Measurements from ENCODE around the gene MEGF11.

Gene MEGF11

DNA sequence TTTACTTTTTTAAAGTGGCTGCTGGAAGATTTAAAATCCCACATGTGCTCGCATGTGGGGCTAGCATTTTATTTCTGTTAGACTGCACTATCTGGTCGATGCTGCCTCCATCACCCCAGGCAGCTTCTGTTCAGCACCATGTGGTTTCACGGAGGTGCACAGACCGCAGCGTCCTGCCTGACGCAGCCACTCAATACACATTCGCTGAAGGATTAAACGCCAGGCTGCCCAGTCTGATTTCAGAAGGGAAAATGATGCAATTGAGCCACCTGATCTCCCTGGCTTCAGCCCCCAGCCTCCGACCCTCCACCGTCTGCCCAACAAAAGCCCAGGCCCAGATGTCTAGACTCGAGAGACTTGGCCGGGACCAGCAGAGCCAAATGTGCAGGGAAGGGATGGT lies 84.5 kb downstream of the MEGF11 start:
- TF ChIP-seq, protein P1, sequence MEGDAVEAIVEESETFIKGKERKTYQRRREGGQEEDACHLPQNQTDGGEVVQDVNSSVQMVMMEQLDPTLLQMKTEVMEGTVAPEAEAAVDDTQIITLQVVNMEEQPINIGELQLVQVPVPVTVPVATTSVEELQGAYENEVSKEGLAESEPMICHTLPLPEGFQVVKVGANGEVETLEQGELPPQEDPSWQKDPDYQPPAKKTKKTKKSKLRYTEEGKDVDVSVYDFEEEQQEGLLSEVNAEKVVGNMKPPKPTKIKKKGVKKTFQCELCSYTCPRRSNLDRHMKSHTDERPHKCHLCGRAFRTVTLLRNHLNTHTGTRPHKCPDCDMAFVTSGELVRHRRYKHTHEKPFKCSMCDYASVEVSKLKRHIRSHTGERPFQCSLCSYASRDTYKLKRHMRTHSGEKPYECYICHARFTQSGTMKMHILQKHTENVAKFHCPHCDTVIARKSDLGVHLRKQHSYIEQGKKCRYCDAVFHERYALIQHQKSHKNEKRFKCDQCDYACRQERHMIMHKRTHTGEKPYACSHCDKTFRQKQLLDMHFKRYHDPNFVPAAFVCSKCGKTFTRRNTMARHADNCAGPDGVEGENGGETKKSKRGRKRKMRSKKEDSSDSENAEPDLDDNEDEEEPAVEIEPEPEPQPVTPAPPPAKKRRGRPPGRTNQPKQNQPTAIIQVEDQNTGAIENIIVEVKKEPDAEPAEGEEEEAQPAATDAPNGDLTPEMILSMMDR (IDR thresholded peaks at IDR 0.05; ENCODE audit: extremely low read depth, missing control alignments) = no peak
- no peak for DNase-seq (ENCODE audit: low spot score)

DNA sequence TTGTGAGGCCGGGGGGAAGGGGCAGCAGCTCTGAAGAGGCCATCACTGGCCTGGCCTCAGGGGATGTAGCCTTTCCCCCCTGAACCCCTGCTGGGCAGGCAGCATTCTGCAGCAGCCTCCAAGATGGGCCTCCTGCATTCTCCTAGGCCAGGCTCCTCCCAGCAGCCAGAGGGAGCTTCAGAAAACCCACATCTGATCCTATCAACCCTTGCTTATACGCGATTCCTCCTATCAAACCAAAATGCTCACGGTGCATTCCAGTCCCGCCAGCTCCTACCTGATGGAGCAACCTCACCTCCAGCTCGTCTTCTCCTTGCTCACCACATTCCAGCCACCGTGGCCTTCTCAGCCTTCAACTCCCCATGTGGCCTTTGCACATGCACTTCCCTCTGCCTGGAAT lies 85.7 kb downstream of the MEGF11 start:
- DNase-seq (ENCODE audit: low spot score) = no peak
- TF ChIP-seq, protein P1 (IDR thresholded peaks at IDR 0.05; ENCODE audit: extremely low read depth, missing control alignments) = no peak

DNA sequence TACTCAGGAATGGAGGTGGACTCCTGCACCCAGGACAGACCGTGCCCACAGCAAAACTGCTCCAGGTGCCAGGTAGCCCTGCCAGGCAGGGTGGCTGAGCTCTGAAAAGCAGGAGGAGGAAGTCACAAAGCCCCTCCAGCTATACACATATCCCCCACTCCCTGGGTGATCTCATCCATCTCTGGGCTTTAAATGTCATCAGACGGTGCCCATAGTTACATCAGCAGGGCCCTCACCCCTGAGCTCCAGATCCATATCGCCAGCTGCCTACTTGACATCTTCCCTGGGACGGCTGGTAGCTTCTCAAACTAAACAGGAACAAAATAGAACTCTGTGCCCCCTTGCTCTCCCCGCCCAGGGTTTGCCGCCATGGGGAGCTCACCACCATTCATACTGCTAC lies 87.7 kb downstream of the MEGF11 start:
- DNase-seq (ENCODE audit: low spot score) = no peak
- TF ChIP-seq, protein P1 (IDR thresholded peaks at IDR 0.05; ENCODE audit: extremely low read depth, missing control alignments) = no peak

DNA sequence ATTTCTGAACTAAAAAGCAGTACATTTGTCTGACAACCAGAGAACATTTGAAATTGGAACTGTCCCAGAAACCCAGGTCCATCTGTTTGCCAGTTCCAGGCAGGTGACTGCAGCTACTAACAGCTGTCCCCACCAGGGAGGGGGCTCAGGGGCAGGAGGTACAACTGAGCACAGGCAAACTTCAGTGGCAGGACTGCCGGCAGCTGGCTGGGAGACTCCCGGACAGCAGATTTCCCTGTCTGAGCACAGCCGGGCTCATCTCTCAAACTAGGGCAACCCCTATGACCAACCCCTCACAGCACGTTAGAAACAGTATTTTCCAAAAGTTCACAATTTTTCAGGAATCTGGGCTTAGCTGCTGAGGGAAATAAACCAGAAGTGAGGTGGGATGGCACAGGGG lies 88.8 kb downstream of the MEGF11 start:
- DNase-seq (ENCODE audit: low spot score) = no peak
- TF ChIP-seq, protein P1 (IDR thresholded peaks at IDR 0.05; ENCODE audit: extremely low read depth, missing control alignments) = no peak

DNA sequence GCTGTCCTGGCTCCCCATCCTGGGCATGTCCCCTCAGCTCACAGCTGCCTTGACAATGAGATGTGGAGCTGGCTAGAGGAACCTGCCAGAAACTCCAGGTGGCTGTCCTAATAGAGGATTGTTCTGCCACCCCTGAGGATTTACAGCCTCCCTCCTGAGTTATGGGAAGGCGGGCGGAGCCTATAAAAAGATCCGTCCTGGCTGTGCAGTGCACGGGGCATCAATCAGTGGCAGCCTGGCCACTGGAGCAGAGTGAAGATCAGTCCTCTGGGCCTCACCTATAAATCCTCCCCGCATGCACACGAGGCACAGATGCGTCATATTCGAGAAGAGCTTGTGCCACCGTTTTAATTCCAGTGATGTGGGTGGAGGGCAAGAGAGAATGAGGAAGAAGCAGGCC lies 90.0 kb downstream of the MEGF11 start:
- TF ChIP-seq, protein P1 (IDR thresholded peaks at IDR 0.05; ENCODE audit: extremely low read depth, missing control alignments) = no peak
- DNase-seq (ENCODE audit: low spot score) = no peak

DNA sequence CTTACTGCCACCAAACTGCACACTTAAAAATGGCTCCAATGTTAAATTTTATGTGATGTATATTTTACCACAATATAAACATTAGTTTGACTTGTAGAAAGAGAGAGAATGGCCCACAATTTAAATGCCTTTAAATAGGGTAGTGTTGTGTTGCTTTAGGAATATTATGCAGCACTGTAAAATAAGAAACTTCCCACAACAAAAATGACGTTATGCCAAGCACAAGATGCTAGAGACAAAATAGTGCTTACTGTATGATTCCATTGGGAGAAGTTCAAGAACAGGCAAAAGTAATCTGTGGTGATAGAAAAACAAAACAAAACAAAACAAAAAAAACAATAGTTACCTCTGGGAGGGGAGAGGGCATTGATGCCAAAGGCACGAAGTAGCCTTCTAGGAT lies 91.3 kb downstream of the MEGF11 start:
- TF ChIP-seq, protein P1 (IDR thresholded peaks at IDR 0.05; ENCODE audit: extremely low read depth, missing control alignments) = no peak
- no peak for DNase-seq (ENCODE audit: low spot score)

DNA sequence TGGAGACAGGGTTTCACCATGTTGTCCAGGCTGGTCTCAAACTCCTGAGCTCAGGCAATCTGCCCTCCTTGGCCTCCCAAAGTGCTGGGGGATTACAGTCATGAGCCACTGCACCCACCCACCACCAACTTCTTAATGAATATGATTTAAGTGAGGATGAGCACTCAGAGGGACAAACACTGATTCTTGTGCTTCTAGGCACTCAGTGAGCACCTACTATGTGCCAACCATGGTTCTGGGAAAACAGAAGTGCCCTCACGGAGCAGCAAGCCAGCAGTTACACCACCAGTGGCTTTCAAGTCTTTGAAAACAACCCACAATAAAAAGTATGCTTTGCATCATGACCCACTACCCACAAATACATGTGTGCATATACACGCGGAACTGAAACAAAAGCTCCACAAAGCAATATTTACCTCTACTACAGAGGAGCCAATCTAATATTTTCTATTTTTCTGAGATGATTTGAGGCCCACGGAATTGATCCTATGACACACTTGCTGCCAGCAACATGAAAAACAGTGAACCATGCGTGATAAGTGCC lies 91.9 kb downstream of the MEGF11 start:
- no peak for DNase-seq (ENCODE audit: low spot score)
- TF ChIP-seq, protein P1 (IDR thresholded peaks at IDR 0.05; ENCODE audit: extremely low read depth, missing control alignments) = no peak

Measured in GM20000 (cell line).